Measurements from ENCODE around the gene SLCO4A1. TPM values are rescaled to one million over a fixed set of nuclear protein-coding genes. Genes with fewer than 3 reads are reported as not detected.

SLCO4A1 gene
- total and polyA plus RNA-seq, 2 donors (not counting 1 experiment from before 2014, with no cell fraction given): 0.50 TPM; not detected in 1

DNA sequence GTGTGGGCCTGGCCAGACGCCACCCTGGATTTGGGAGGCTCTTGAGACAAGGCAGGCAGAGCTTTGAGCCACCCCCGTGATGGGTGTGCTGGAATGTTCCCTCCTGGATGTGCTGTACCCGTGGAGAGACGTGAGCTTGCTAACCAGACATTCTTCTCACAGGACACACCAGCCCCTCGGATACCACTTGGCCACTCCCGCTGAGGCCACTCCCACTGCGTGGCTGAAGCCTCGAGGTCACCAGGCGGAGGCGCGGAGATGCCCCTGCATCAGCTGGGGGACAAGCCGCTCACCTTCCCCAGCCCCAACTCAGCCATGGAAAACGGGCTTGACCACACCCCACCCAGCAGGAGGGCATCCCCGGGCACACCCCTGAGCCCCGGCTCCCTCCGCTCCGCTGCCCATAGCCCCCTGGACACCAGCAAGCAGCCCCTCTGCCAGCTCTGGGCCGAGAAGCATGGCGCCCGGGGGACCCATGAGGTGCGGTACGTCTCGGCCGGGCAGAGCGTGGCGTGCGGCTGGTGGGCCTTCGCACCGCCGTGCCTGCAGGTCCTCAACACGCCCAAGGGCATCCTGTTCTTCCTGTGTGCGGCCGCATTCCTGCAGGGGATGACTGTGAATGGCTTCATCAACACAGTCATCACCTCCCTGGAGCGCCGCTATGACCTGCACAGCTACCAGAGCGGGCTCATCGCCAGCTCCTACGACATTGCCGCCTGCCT is 14.1 kb downstream of the SLCO4A1 start:
- Histone ChIP-seq H3K9ac (ENCODE audit: insufficient read depth, low read length) (no peak overlapping the region), H3K4me2 (ENCODE audit: extremely low read depth, insufficient read depth, low read length) (no peak overlapping the region), H3K27me3 (ENCODE audit: control insufficient read depth, insufficient read depth, low read length) (no peaks in the 10 kb centered on the region), H3K4me1 (ENCODE audit: control insufficient read depth, extremely low read depth, insufficient read depth, low read length) (peaks cover 11% of the 10 kb centered on the region), H3K36me3 (ENCODE audit: control insufficient read depth, insufficient read depth, low read length) (no peaks in the 10 kb centered on the region), H2AFZ (ENCODE audit: low read length) (no peak overlapping the region), H3K9me3 (ENCODE audit: control insufficient read depth, insufficient read depth, low read depth, low read length) (no peaks in the 10 kb centered on the region), H4K20me1 (ENCODE audit: control insufficient read depth, extremely low read depth, insufficient read depth, low read length) (no peaks in the 10 kb centered on the region), H3K27ac (ENCODE audit: insufficient read depth, low read length) (no peak overlapping the region), H3K4me3 (replicated peaks in 1 of 4; ENCODE audit: control extremely low read depth in 1 of 4, insufficient read depth in 1 of 4, low read depth in 3 of 4, low read length in 4 of 4) (no peak overlapping the region), H3K79me2 (ENCODE audit: control insufficient read depth, insufficient read depth, low read length) (no peaks in the 10 kb centered on the region)
- TF ChIP-seq, protein P1, sequence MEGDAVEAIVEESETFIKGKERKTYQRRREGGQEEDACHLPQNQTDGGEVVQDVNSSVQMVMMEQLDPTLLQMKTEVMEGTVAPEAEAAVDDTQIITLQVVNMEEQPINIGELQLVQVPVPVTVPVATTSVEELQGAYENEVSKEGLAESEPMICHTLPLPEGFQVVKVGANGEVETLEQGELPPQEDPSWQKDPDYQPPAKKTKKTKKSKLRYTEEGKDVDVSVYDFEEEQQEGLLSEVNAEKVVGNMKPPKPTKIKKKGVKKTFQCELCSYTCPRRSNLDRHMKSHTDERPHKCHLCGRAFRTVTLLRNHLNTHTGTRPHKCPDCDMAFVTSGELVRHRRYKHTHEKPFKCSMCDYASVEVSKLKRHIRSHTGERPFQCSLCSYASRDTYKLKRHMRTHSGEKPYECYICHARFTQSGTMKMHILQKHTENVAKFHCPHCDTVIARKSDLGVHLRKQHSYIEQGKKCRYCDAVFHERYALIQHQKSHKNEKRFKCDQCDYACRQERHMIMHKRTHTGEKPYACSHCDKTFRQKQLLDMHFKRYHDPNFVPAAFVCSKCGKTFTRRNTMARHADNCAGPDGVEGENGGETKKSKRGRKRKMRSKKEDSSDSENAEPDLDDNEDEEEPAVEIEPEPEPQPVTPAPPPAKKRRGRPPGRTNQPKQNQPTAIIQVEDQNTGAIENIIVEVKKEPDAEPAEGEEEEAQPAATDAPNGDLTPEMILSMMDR (conservative IDR thresholded peaks at IDR 0.05 in 1 of 2, IDR thresholded peaks at IDR 0.05 in 1 of 2; ENCODE audit: low read depth in 1 of 2, low read length in 2 of 2): no peak
- TF ChIP-seq EZH2 (IDR thresholded peaks at IDR 0.05; ENCODE audit: low read length, missing control alignments): no peak
- no peak for DNase-seq (ENCODE audit: low read depth in 2 of 2)

DNA sequence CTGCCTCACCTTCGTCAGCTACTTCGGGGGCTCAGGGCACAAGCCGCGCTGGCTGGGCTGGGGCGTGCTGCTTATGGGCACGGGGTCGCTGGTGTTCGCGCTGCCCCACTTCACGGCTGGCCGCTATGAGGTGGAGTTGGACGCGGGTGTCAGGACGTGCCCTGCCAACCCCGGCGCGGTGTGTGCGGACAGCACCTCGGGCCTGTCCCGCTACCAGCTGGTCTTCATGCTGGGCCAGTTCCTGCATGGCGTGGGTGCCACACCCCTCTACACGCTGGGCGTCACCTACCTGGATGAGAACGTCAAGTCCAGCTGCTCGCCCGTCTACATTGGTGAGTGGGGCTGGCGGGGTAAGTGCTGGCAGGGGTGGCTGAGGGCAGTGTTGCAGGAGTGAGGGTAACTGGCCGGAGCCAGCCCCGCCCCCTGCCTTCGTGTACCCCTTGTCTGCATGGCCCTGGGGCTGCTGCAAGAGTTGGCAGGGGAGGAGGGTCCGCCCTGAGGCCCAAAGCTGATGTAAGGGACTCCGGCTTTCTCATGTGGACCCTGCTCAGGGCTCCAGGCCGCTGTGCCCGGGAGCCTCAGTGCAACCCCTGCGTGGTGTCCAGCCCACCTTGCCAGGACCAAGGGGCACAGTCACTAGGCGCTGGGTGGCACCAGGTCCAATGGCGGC is 14.8 kb downstream of the SLCO4A1 start:
- H3K79me2 ChIP-seq (ENCODE audit: control insufficient read depth, insufficient read depth, low read length): no peaks in the 10 kb centered on the region
- DNase-seq (ENCODE audit: low read depth in 2 of 2): no peak

DNA sequence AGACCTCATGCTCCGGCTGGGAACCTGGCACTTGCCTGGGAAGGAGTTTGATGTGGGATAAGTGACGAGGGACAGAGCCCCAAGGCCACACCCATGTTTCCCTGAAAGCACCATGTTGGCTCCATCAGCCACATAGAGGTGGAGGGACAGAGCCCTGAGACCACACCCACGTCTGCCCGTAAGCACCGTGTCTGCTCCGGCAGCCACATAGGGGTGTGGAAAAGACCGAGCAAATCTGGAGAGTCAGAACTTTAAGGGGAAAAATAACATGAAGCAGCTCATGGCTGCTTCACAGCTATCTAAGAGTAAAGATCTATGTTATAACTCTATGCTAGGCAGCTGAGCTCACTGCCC is 15.3 kb downstream of the SLCO4A1 start:
- H2AFZ ChIP-seq (ENCODE audit: low read length): no peak overlapping the region
- TF ChIP-seq EZH2 (IDR thresholded peaks at IDR 0.05; ENCODE audit: low read length, missing control alignments): no peak
- TF ChIP-seq, protein P1 (conservative IDR thresholded peaks at IDR 0.05 in 1 of 2, IDR thresholded peaks at IDR 0.05 in 1 of 2; ENCODE audit: low read depth in 1 of 2, low read length in 2 of 2): no peak
- H3K4me3 ChIP-seq (replicated peaks in 1 of 4; ENCODE audit: control extremely low read depth in 1 of 4, insufficient read depth in 1 of 4, low read depth in 3 of 4, low read length in 4 of 4): no peak overlapping the region
- H3K9me3 ChIP-seq (ENCODE audit: control insufficient read depth, insufficient read depth, low read depth, low read length): no peaks in the 10 kb centered on the region
- H3K4me2 ChIP-seq (ENCODE audit: extremely low read depth, insufficient read depth, low read length): no peak overlapping the region
- H3K27me3 ChIP-seq (ENCODE audit: control insufficient read depth, insufficient read depth, low read length): no peaks in the 10 kb centered on the region
- no peak overlapping the region for H3K9ac ChIP-seq (ENCODE audit: insufficient read depth, low read length)
- DNase-seq (ENCODE audit: low read depth in 2 of 2): no peak
- no peak overlapping the region for H3K27ac ChIP-seq (ENCODE audit: insufficient read depth, low read length)
- no peaks in the 10 kb centered on the region for H3K36me3 ChIP-seq (ENCODE audit: control insufficient read depth, insufficient read depth, low read length)
- H4K20me1 ChIP-seq (ENCODE audit: control insufficient read depth, extremely low read depth, insufficient read depth, low read length): no peaks in the 10 kb centered on the region
- H3K4me1 ChIP-seq (ENCODE audit: control insufficient read depth, extremely low read depth, insufficient read depth, low read length): peaks cover 11% of the 10 kb centered on the region
- no peaks in the 10 kb centered on the region for H3K79me2 ChIP-seq (ENCODE audit: control insufficient read depth, insufficient read depth, low read length)

More for the DNA sequence above, 14.8 kb downstream of the SLCO4A1 start:
- TF ChIP-seq, protein P1 (conservative IDR thresholded peaks at IDR 0.05 in 1 of 2, IDR thresholded peaks at IDR 0.05 in 1 of 2; ENCODE audit: low read depth in 1 of 2, low read length in 2 of 2): no peak
- TF ChIP-seq EZH2 (IDR thresholded peaks at IDR 0.05; ENCODE audit: low read length, missing control alignments): no peak
- no peaks in the 10 kb centered on the region for H4K20me1 ChIP-seq (ENCODE audit: control insufficient read depth, extremely low read depth, insufficient read depth, low read length)
- no peak overlapping the region for H3K9ac ChIP-seq (ENCODE audit: insufficient read depth, low read length)
- no peaks in the 10 kb centered on the region for H3K9me3 ChIP-seq (ENCODE audit: control insufficient read depth, insufficient read depth, low read depth, low read length)
- H3K4me3 ChIP-seq (replicated peaks in 1 of 4; ENCODE audit: control extremely low read depth in 1 of 4, insufficient read depth in 1 of 4, low read depth in 3 of 4, low read length in 4 of 4): no peak overlapping the region
- no peaks in the 10 kb centered on the region for H3K36me3 ChIP-seq (ENCODE audit: control insufficient read depth, insufficient read depth, low read length)
- H3K4me2 ChIP-seq (ENCODE audit: extremely low read depth, insufficient read depth, low read length): no peak overlapping the region
- peaks cover 11% of the 10 kb centered on the region for H3K4me1 ChIP-seq (ENCODE audit: control insufficient read depth, extremely low read depth, insufficient read depth, low read length)
- no peak overlapping the region for H3K27ac ChIP-seq (ENCODE audit: insufficient read depth, low read length)
- no peaks in the 10 kb centered on the region for H3K27me3 ChIP-seq (ENCODE audit: control insufficient read depth, insufficient read depth, low read length)
- no peak overlapping the region for H2AFZ ChIP-seq (ENCODE audit: low read length)

Data from fibroblast of lung (primary cell).